Stimulated activated CD4-positive, alpha-beta T cell treated with anti-CD3 and anti-CD28 coated beads, Interleukin-15, amount 100 ng/mL, for 24 hours (primary cell): Measurements from ENCODE around the gene PPP2R5D.
"Not testable (repeated sequence)": the region's sequence is repeated elsewhere in the genome, so short reads cannot be mapped to it uniquely, and the experiment has no call there.

ENCODE experiments used
- DNase-seq: peaks from one replicate; pipeline ENCODE4 v3.0.0-alpha.2; 2020

Gene PPP2R5D

DNA sequence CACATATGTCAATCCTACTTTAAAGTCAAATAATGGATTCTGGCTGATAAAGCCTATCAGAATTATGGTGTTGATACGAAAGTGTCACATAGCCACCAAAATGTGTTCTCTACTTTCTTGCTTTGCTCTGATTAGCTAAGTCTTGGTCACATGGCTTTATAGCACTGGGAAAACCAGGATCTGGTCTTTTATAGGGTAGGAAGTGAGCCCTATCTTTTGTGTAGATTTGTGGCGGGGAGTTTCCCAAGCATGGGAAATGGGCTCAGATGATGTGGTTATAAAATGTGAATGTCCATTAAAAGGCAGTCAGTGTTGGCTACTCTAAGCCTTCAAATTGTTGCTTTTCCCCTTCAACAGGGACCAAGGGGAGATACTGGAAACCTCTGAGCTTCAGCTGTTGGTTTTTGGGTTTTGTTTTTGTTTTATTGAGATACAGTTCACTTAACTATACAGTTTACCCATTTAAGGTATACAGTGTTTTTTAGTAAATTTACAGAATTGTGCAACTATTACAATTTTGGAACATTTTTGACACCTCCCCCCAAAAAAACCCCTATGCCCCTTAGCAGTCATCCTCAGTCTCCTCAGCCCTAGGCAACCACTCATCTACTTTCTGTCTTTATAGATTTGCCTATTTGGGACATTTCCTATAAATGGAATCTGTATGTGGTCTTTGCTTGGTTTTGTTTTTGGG, 49.3 kb downstream of the PPP2R5D start:
- no peak for DNase-seq

DNA sequence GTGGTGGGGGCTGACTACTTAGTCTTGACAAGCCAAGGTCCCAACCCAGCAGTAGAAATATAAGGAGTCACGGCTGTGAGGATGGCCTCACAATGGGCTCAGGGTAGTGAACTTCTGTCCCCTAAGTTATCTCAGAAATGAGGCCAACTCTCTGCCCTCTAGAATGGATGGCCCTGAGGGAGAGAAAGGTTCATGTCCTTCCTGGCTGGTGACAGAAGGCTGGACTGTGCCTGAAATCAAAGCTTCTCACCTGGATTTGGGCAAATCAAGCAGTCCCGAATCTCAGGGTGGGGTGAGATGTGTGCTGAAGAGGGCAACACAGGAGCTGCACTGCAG, 49.8 kb downstream of the PPP2R5D start:
- DNase-seq, result no peak

DNA sequence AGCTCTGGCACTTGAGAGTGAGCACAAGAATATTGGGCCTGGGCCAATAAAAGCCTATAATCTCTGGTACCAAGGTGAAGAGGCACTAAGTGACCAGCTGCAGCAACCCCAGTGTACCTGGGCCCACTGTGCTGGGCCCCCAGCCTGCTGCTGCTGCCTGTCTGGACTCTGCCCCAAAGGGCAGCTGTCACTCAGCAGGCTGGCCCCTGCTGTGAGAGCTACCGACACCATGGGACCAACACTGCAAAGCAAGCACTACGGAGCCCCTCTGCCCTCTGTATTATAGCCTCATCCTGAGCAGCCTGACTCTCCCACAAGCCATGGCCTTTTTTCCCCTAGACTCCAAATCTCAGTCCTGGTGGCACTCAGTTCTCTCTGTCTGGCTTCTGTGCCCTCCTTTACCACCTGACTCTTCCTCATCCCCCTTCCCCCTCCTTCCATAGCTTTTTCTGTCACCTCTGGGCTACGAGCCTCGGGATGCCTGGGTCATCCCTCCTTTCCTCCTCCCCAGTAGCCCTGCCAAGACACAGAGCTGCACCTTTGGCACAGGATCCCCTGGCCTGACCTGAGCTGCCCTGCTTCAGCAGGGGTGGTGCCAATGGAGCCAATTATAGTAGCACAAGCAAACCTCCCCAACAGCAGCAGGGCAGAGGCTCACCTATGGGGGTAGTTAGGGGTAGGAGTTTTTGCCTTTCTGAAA, 51.3 kb downstream of the PPP2R5D start:
- DNase-seq, result no peak

DNA sequence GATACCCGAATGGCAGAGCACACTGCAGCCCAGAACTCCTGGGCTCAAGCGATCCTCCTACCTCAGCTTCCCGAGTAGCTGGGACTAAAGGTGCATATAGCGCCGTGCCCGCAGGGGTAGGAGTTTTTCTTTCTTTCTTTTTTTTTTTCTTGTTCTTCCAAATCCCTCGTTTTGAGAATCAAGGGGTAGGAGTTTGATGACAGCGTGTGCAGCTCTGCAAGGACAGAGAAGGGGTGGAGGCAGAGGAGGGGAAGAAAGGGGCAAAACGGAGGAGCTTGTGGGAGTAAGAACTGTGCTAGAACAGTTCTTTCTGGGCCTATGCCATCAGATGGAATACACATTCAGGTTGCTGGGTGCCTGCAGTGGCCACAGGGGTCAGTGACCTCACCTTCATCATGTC, 52.3 kb downstream of the PPP2R5D start:
- no peak for DNase-seq

DNA sequence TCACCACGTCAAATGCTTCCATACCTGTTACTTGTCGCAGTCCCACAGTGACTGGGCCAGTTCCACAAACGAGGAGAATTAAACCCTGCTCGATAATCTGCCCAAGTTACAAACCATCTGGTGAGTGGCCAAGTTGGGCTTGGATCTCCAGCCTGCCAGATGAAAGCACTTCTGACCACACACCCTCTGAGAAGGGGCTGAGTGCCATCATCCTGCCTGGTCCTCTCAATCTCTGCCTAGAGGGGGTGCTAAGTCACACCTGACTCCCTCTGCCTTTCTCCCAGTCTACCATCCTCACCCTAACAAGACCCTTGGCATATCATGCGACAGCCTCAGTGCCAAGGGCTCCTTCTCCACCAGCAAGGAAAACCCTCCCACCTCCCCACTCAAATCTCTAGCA, 52.8 kb downstream of the PPP2R5D start:
- no peak for DNase-seq

DNA sequence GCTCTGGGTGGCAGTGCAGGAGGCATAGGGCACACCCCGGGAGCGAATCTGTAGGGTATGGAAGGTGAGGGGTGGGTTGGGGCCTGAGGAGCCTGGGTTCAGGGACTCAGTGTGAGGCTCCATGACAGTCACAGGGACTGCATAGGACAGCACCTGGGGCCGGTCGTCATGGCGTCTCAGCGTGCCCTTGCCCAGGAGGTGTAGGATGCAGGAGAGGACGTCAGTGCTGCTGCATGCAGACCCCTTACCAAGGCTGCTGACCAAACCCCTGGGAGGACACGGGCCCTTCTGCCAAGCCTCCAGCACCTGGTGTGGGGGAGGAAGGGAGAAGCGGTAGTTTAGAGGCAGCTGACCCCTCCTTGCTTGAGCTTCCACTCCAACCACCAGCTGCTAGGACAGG, 53.3 kb downstream of the PPP2R5D start:
- DNase-seq, result no peak

DNA sequence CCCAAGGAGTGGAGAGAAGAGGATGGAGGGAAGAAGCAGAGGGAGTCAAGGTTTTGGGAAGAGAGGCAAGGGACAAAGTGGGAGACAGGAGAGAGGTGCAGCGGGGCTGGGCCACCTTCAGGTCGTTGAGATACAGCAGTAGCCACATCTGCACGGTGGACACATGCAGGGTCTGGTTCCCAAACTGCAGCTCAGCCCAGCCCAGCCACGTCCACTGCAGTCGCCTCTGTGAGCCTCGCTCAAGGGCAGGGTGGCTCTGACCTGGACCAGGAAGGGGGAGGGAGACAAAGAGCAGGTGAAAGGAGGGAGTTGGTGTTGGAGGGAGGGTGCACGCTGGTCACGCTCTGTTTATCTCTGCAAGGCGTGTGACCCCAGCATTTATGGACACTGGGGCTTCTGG, 54.4 kb downstream of the PPP2R5D start:
- no peak for DNase-seq

DNA sequence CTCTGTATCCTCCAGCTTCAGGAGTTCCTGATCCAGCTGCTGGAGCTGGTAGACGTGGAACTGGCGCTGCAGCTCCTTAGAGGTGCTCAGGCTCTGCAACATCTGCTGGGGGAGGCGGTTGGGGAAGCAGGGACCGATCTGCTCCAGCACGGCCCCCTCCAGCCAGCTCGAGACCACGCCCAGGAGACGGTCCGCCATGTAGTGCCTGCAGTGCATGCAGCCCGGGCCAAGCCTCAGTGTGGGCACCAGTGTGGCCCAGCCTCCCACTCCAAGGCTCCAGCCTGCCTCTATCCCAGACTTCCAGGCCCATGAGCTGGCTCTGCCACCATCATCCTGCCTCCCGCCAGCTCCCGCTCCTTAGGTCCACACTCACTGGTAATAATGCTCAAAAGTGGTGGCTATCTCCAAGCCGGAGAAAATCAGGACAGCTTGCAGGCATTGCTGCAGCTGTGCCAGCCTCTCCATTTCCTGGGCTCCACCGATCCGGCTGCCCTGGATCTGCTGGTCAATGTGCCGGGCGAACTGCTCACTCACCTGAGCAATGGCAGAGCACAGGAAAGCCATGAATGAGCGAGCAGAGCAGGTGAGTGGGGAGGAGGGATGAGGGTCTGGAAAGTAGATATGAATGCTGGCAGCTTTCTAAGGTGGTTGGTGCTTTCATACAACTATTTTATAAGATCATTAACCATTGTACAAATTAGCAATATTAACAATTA, 56.3 kb downstream of the PPP2R5D start:
- no peak for DNase-seq

DNA sequence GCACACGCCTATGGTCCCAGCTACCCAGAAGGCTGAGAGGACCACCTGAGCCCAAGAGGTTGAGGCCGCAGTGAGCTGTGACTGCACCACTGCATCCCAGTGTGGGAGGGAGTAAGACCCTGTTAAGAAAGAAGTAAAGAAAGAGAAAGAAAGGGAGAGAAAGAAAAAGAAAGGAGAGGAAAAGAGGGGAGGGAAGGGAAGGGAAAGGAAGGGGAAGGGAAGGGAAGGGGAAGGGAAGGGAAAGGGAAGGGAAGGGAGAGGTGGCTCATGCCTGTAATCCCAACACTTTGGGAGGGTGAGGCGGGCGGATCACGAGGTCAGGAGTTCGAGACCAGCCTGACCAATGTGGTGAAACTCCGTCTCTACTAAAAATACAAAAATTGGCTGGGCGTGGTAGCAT, 57.1 kb downstream of the PPP2R5D start:
- not testable (repeated sequence) for DNase-seq

DNA sequence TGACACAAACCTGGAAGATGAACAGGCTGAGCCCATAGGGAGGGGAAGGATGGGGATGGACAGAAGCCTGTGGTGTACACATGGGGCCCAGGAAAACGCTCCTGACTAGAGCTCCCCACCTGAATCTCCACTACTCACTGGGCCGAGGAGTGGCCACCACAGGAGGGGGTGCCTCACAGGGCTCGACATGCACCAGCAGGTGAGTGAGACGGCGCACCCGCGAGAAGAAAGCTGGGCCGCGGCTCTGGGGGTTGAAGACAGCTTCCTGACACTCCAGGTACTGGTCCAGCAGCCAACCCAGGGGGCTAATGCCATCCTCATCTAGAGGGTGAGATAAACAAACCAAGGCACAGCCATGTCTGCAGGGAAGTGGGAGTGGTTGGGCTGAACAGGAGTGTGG, 58.9 kb downstream of the PPP2R5D start:
- no peak for DNase-seq

DNA sequence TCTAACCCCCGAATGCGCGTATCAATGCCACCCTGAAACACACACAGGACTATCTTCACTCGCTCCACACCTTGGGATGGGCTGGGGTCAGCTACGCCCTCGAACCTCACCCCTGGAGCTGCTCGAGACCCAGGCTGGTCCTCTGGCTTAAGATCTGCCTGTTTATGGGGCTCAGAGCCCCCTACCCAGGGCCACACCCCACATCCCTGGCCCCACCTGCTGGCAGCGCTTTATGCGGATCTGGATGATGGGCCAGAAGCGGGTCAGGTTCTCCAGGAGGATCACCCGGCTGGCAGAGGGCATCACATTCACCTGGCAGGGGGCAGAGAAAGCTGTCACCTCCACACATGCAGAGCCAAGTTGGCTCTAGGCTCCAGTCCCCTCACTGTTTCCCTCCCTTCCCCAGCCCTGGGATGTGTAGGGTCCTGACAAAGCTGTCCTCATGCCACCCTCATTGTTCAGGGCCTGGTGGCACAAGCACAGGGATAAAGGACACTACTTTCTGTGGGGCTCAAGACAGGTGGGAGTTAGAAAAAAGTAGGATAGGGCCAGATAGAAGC, 61.1 kb downstream of the PPP2R5D start:
- no peak for DNase-seq

DNA sequence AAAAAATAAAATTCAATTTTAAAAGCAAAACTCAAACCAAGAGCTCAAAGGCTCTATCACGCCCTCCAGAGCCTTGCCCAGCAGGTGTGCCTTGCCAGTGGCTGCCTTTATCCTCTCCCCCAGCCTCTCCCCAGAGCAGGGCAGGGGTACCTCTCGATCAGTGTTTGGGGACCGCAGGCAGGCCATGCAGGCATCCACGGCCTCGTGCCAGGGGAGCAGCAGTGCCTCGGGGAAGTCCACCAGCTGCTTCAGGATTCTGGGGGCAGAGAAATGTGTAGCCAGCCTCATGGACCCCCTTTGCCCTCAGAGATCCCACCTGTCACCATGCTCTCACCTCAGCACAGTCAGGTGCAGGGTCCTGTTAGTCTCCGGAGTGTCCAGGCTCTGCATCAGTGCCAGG, 63.6 kb downstream of the PPP2R5D start:
- no peak for DNase-seq

DNA sequence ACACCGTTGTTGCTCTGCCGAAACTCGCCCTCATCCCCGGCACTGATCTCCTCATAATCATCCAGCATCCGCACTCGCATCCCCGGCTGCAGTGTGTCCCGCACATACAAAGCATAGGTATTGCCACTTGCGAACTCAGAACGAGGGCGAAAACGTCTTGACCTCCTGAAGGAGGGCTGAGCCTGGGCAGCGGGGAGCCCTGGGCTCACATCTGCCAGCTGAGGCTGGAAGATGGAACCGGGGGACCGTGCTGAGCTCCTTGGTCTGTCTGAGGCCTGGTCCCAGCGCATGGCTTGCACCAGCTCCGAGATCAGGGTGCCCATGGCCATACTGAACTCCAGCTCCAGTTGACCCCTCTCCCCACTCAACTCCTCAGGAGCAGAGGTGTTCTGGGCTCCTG, 66.6 kb downstream of the PPP2R5D start:
- no peak for DNase-seq

DNA sequence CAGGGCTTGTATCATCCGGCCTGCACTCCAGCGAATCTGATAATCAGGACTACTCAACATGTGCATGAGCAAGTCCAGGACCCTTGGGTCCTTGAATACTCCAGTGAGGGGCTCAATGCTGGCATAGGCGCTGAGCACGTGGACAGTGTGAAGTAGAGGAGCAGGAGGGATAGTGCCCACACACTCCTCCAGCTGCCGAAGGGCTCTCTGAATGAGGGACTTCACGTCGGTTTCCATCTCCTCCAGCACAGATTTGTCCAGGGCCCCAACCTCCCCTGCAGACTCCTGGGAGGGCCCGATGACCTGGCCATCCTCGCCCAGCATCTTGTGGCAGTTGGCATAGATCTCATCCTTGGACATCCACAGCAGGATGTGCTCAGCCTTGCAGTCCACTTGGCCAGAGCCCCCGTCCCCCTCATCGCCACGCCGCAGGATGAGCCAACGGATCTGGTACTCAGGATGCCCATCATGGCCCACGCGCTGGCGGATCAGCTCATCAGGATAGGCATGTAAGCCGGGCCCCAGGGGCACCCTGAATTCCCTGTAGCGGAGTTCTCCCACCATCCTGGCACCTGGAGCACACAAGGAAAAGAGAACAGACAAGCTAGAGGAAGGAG, 68.0 kb downstream of the PPP2R5D start:
- DNase-seq, result no peak

DNA sequence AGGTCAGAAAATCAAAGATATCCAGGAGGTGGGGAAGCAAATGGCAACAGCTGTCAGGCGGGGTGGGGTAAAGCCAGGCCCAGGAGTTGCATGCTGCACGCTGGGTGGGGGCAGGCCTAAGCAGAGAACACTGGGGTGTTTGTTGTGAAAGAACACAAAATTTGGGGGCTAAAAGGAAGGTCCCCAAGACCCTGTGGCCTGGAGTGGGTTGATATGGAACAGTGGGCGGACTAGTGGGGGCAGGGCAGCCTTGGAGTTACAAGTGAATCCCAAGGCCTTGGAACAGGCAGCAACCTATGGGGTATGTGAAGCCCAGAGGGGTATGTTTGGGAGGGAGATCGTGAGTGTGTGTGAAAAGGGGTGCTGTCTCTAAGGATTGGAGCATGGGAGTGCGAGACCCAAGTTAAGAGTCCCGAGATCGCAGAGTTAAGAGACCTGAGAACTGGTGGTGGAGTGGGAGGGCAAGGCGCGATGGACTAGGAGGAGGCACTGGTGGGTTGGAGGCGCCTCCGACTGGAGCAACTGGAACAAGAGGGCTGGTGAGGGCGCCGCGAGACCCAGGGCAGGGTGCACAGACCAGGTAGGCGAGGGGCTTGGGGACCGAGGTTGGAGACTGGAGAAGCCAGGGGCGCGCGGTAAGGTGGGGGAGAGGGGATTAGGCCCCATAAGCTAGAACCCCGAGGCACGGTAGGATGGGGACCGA, 68.6 kb downstream of the PPP2R5D start:
- peak; percentile 48 for DNase-seq

DNA sequence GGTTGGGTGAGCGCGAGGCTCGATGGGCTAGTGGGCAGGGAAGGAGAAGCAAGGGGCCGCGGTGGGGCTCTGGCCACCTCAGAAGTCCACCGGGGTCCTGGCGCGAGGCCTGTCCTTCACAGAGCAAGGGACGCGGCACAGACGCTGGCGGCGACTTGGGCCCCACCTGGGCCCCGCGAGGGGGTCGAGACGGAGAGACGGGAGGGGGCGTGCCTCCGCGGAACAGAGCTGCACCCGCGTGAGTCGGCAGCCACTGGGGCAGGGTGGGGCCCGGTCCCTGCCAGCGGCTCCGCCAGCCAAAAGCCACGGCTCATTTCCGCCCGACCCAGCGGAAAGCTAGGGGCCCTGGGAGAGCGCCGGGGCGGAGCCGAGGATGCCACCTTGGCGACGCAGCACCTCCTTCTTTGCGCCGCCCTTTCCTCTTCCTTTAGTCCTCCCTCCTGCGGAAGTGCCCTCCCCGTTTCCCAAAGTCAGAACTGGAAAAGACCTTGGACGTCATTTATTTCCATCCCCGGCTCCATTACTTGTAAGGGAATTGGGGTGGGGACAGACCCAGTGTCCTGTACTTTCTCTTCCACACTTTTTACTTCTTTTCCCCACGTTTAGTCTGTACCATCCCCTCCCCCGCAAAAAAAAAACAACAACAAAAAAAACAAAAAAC, 69.3 kb downstream of the PPP2R5D start, which contains the start of gene CUL7:
CUL7 (minus strand) TSS at position 307 of the 661 bp plus-strand sequence. CDS start 1,063 bp downstream, outside the sequence.
- peak; percentile 95 for DNase-seq

DNA sequence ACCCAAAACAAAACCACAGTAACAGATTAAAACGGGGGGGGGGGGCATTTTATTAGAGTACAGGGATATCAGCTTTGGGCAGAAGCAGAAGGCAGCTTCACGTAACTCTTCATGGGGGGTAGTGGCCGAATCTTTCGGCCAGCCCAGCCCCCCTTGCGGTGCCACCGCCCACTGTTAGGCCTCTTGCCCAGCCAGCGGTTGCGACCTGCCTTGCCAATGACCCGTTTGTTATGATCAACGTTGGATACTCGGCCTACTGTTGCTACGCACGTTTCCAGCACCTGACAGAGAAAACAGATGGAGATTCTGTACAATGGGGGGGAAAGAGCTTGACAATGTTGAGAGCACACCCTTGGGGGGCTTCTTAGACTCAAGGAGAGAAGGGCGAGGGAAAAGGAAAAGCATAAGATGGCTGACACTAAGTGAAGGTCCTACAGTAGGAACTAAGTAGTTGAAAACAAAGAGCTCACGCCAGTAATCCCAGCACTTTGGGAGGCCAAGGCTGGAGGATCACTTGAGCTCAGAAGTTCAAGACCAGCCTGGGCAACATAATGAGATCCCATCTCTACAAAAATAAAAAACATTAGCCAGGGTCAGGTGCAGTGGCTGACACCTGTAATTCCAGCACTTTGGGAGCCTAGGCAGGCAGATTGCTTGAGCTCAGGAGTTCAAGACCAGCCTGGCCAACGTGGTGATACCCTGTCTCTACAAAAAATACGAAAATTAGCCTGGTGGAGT, 70.0 kb downstream of the PPP2R5D start:
- no peak for DNase-seq

DNA sequence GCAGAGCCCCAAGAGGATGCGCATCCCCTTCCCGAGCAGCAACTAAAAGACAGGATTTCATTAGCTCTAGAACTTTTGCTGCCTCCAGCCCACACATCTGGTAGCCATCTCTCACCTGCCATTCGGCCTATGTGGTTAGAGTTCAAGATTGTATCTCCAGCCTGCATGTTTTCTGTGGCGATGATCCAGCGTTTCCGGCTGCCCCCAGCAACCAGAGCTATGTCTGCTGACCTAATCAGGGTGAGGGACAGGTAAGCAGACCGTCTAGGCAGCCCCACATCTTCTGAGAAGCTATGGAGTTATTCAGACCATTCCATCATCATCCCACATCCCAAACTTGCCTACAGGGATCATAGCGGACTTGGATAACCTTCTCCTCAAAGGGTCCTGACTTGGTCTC, 71.6 kb downstream of the PPP2R5D start:
- DNase-seq, result no peak

DNA sequence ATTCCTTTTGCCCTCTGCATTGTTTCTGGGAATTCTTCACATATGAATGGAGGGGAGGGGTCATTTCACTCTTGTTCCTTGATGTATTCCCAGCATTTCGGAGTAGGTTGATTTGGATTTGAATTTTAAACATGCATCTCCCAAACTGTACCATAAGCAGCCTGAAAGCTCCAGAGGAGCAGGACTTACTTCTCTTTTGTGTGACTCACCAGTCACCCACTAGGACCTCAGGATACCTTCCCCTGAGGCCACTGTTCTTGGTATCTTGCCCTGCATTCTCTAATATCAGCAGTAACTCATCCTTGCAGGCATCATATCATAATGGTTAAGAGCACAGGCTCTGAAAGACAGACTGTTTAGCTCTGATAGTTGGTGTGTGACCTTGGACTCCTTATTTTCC, 74.2 kb downstream of the PPP2R5D start:
- no peak for DNase-seq

DNA sequence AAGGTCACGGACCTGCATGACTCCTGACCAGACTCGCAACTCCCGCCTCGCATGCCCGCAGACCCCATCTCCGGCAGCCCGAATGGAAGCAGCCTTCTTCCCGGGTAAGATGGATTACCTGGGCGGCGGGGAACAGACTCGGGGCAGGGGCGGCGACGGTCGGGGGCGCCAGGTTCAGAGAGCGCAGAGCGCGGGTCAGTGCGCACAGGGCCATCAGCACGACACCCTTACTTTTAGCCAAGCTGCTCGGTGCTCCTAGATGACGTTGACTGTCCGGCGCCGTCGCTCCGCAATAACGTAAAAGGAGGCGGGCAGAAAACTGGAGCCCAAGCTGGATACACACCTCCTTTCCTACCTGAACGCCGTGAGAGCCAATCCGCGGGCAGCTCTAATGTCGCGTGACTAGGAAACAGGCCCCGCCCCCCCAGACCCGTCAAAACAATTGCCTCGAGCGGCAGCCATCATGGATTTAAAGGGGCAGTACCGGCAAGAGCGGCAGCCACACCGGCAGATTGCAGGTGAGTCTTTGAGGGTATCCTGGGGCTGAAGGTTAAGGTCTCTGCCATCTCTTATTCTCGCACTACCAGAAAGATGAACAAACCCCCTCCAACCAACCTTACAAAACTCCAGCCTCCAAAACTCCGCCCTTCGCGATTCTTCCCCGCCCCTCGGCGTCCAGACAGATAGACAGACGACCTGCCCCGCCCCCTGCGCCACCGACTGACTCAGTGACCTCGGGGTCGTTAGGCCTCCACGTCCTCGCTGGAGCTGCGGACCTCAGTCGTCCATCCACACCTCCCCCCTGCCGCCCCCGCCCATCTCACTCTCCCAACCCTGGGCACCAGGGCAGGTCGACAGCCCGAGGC, 75.0 kb downstream of the PPP2R5D start, which contains the start of the genes KLC4 and MRPL2:
KLC4 (plus strand) TSS at position 464 of the 866 bp plus-strand sequence. CDS start 1,705 bp downstream, outside the sequence.
MRPL2 (minus strand) TSS at position 267 of the 866 bp plus-strand sequence; CDS start at position 214, 53 bp downstream.
- peak; percentile 98 for DNase-seq
